HG02623 (cell line): ENCODE data around the gene NDUFV1.
"Not testable (repeated sequence)": the region's sequence is repeated elsewhere in the genome, so short reads cannot be mapped to it uniquely, and the experiment has no call there.

Source experiments
- ATAC-seq: cut with Tn5 transposase; IDR thresholded peaks from one replicate; pipeline ENCODE4 v1.9.1; 2021; ENCODE audit warnings: moderate library complexity; ENCODE audit not compliant: unreplicated experiment

The NDUFV1 gene

DNA sequence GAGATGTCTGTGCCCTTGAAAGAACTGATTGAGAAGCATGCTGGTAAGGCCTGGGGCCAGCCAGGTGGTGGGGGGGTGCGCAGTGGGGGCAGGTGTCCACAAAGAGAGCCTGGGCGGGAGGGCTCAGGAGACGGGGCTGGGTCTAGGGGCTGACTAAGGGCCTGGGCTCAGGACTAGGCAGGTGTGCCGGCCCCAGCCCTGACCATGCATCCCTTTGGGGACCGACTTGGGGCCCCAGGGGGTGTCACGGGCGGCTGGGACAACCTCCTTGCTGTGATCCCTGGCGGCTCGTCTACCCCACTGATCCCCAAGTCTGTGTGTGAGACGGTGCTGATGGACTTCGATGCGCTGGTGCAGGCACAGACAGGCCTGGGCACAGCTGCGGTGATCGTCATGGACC, 4.4 kb downstream of the NDUFV1 start:
- no peak for ATAC-seq

- no peak for ATAC-seq
Observed at GRCh38 chr11:67611704-67612587, 5.2 kb downstream of the NDUFV1 start.

GRCh38 chr11:67612751-67613150, 6.0 kb downstream of the NDUFV1 start:
- ATAC-seq: no peak

GRCh38 chr11:67613313-67613959, 6.7 kb downstream of the NDUFV1 start:
- no peak for ATAC-seq

DNA sequence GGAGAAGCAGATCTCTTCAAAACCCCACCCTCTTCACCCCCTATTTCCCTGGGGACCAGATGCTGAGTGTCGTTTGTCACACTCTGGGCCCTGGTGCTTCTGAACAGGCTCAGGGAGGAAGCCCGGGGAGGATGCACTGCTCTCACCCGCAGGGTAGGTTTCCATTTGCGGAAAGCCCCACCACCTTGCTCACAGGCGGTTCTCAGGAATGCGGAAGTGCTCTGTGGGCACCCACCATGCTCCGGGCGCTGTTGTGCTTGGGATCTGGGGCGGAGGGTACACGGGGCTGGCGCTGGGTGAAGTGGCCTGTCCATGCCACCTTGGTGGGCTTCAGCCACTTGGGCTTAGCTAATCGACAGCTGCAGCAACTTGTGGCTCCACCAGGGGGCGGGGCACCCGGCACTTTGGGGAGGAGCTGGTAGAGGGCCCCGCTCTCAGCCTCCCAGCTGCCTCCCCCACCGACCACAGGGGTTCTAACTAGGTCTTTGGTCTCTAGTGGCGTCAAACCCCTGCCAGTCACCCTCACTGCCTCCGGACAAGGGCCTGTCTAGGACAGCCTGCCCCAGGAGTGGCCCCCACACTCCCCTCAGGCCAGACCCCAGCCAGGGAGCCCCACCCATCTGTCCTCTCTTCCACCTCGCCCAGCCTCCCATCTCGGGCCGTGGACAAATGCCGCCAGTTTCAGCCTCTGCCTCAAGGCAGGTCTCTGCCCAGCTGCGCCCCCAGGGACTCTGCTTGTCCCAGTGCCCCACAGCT, 7.4 kb downstream of the NDUFV1 start:
- peak; percentile 70 for ATAC-seq

DNA sequence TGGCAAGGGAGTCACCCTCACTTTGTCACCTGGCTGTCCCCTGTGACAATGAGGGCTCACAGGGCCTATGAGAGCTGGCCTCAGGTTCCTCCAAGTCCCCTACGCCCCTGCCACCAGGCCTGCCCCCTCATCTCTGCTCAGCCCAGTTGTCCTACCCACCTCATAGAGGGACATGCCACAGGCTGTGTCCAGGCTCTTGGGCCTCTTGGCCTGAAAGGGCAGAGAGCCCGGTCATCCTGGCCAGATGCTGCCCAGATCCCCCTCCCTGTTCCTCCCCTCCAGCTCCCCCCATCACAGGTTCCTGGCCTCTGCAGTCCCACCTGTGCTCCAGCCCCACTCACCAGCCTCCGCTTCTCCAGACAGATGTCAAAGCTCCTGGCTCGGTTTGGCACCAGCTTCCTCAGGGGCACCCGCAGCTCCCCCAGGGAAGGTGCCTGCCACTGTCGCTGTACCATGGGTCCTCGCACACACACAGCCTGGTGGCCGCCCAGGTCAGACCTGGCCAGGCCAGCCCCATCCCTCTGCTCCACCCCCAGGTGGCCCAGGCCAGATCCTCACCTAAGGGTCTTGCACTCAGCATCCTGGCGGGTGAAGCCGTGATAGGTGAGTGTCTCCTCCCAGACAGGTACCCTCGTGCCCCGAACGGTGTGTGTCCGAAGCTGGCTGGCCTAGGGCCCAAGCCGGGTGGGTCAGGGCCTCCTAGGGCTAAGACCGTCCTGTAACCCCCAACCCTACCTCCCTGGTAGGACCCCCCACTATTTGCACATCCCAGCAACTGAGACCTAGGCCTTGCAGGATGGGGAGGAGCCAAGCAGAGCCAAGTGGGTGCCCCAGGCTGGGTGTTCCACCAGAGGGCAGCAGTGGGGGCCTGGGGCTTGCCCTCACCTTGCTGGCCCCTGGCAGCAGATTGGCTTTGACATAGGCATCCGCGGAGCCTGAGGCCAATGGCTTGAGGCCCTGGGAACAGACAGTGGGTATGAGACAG, 8.3 kb downstream of the NDUFV1 start:
- no peak for ATAC-seq

DNA sequence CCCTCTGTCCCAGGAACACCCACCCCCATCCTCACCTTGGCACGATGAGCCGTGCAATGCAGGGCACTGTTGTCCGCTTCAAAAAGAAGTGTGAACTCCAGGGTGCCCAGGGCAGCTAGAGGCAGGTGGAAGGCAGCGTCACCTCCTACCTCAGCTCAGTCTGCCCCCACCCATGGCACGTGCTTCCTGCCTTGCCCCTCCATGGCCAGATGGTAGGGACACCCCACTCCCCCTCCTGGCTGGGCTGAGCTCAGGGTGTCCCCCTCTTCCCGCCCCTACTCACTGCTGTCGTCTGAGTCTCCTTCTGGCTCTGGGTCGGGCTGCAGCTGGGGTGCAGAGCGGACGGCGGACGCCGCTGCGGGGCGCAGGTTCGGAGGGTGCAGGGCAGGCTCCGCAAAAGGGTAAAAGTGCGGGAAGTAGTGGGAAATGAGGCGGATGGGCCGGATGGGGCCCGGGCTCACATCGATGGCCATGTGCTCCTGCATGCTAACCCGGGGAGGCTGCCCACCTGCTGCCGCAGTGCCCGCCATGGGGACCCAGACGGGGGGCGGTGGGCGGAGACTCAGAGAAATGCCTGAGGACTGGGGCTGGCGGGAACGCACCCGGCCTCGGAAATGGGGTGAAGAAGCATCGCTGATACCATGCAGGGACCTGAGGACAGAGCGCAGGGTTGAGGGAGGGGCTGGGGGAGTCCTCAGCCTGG, 9.1 kb downstream of the NDUFV1 start:
- ATAC-seq: no peak

DNA sequence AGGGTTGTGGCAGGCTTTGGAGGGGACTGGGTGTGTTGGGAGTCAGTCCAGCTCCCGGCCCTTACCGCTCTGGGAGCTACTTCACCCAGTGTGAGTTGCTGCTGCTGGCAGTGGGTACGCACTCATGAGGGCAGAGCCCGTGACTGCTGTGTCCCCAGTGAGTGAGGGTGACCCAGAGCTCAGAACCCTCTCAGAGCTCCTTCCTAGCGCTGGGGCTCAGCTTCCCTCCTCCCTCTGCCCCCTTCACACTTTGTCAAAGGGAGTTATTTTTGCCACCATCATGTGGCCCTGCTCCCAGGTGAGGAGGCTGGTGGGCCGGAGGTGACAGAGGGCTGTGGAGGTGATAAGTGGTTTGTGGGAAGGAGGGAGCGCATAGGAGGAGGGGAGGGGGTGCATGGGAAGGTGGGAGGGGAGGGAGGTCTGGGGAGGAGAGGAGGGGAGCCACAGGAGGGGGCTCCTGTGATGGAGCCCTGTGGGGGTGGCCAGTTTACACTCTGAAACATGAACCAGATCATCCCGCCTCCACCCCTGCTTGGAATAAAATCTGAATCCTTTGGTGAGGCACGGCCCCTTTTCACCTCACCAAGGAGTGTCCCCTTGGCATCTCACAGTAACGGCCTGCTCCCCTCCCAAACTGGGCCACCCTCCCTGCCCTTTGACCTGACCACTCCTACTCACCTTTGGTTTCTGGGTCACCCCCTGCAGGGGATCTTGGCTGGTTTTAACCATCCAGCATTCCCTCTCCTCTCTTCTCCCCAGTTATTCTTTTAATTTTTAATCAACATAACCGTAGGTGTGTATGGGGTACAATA, 9.9 kb downstream of the NDUFV1 start:
- ATAC-seq: no peak

DNA sequence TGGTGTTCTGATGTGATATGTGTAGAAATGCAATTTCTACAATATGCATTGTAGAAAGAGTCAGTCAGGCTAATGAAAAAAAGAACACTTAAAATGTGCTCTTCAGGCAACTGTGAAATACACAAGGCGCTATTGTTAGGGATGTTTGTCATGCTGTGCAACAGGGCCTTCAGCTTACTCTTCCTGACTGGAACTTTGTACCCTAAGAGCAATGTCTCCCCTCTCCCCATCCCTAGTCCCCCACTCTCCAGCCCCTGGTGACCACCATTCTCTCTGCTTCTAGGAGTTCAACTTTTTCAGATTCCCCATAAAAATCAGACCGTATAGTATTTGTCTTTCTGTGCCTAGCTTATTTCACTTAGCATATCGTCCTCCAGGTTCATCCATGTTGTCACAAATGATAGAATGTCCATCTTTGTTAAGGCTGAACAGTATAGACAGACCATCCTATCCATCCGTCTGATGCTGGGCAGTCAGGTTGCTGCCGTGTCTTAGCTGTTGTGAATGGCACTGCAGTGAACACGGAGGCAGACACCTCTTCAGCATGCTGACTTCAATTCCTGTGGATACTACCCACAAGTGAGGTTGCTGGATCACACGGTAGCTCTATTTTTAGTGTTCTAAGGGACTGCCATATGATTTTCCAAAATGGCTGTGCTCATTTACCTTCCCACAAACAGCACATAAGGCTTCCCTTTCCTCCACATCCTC, 10.7 kb downstream of the NDUFV1 start:
- no peak for ATAC-seq

- ATAC-seq: not testable (repeated sequence)
Observed at GRCh38 chr11:67618901-67619659, 12.3 kb downstream of the NDUFV1 start.

- not testable (repeated sequence) for ATAC-seq
Observed at GRCh38 chr11:67619683-67620618, 13.2 kb downstream of the NDUFV1 start.

- ATAC-seq: not testable (repeated sequence)
Observed at GRCh38 chr11:67620621-67621020, 13.9 kb downstream of the NDUFV1 start.

DNA sequence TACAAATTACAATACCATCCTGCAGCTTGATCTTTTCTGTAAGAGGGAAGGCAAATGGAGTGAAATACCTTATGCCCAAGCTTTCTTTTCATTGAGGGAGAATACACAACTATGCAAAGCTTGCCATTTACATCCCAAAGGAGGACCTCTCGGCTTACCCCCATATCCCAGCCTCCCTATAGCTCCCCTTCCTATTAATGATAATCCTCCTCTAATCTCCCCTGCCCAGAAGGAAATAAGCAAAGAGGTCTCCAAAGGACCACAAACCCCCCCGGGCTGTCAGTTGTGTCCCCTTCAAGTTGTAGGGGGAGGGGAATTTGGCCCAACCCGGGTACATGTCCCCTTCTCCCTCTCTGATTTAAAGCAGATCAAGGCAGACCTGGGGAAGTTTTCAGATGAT, 15.2 kb downstream of the NDUFV1 start:
- not testable (repeated sequence) for ATAC-seq

- not testable (repeated sequence) for ATAC-seq
Observed at GRCh38 chr11:67622905-67623304, 16.2 kb downstream of the NDUFV1 start.

DNA sequence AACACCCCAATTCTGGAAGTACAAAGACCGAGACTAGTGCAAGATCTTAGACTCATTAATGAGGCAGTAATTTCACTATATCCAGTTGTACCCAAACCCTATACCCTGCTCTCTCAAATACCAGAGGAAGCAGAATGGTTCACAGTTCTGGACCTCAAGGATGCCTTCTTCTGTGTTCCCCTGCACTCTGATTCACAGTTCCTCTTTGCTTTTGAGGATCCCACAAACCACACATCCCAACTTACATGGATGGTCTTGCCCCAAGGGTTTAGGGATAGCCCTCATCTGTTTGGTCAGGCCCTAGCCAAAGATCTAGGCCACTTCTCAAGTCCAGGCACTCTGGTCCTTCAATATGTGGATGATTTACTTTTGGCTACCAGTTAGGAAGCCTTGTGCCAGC, 17.1 kb downstream of the NDUFV1 start:
- not testable (repeated sequence) for ATAC-seq

GRCh38 chr11:67626131-67626833, 19.5 kb downstream of the NDUFV1 start:
- not testable (repeated sequence) for ATAC-seq
